Panc1 (cell line): Measurements from ENCODE around the gene SMC5. TPM values are rescaled to one million over a fixed set of nuclear protein-coding genes. Genes with fewer than 3 reads are reported as not detected.

Experiments used
- ATAC-seq: fragments of 200-7000 bp; cut with Tn5 transposase; 2 replicates; pipeline ENCODE4 v1.9.1; 2020; ENCODE audit warnings: mild to moderate bottlenecking, moderate library complexity
- BruUV-seq: library from RNA; stranded (reverse); fragments of 400-500 nt; replicated peaks from 2 replicates; lab custom pipeline; 2021; lab: Mats Ljungman, UMichigan
- CTCF ChIA-PET: fragments of 300-600 bp; sonication (Branson Sonifier 250); formaldehyde crosslinking; loops from one replicate; lab custom pipeline; 2022; ENCODE audit warnings: antibody characterized with exemption; lab: Charles Lee
- POLR2A ChIA-PET: fragments of 300-600 bp; sonication (Branson Sonifier 250); formaldehyde crosslinking; loops from one replicate; lab custom pipeline; 2022; ENCODE audit warnings: antibody characterized with exemption; lab: Charles Lee
- DNase-seq: peaks from one replicate; pipeline ENCODE4 v3.0.0-alpha.2; 2010; ENCODE audit warnings: low read depth, low spot score
- H3K27ac ChIP-seq: 2 replicates; pipeline ENCODE4 v1.5.1; 2011; ENCODE audit warnings: mild to moderate bottlenecking, low read length, inconsistent platforms
- H3K27me3 ChIP-seq: fragments of 200-500 bp; sonication (Bioruptor generic); 2 replicates; pipeline ENCODE4 v1.6.0; 2014; ENCODE audit warnings: low read length, inconsistent platforms; ENCODE audit not compliant: control insufficient read depth, insufficient read depth
- H3K36me3 ChIP-seq: fragments of 200-500 bp; sonication (Bioruptor generic); 2 replicates; pipeline ENCODE4 v1.5.1; 2014; ENCODE audit warnings: inconsistent platforms, mild to moderate bottlenecking, low read length, moderate library complexity; ENCODE audit not compliant: control insufficient read depth, insufficient read depth
- H3K4me1 ChIP-seq: 2 replicates; pipeline ENCODE4 v1.5.1; 2011; ENCODE audit warnings: inconsistent platforms, mild to moderate bottlenecking, low read length, moderate library complexity; ENCODE audit not compliant: control insufficient read depth, insufficient read depth
- H3K4me3 ChIP-seq, 2 experiments: 2 replicates each; pipeline ENCODE4 v1.5.1; 2011 to 2012; ENCODE audit warnings: low read depth in 2 of 2, low read length in 2 of 2, mild to moderate bottlenecking in 2 of 2, inconsistent platforms in 1 of 2, moderate library complexity in 1 of 2
- H3K9me3 ChIP-seq: fragments of 200-500 bp; sonication (Bioruptor generic); 2 replicates; pipeline ENCODE4 v1.5.1; 2014; ENCODE audit warnings: low read depth, mild to moderate bottlenecking, inconsistent platforms, low read length, moderate library complexity; ENCODE audit not compliant: control insufficient read depth, insufficient read depth
- POLR2AphosphoS5 ChIP-seq: IDR thresholded peaks from 2 replicates; pipeline ENCODE4 v1.6.1; 2012; ENCODE audit warnings: mild to moderate bottlenecking, low read depth, low read length, moderate library complexity
- SIN3A ChIP-seq: IDR thresholded peaks from 2 replicates; pipeline ENCODE4 v1.6.1; 2012; ENCODE audit warnings: low read depth, mild to moderate bottlenecking, low read length, moderate library complexity, borderline replicate concordance; ENCODE audit not compliant: insufficient read depth
- TCF7L2 ChIP-seq: IDR thresholded peaks from 2 replicates; pipeline ENCODE4 v1.6.1; 2011; ENCODE audit warnings: mild to moderate bottlenecking, low read depth, low read length, inconsistent platforms
- in situ Hi-C: cut with HindIII; loops from 2 replicates; pipeline ENCODE4 v1.10.0; 2016; ENCODE audit warnings: low sequenced_read_pairs, low pct_unique_long_range_greater_than_20kb
- intact Hi-C: fragments of 100-400 bp; cut with micrococcal nuclease; formaldehyde crosslinking; loops from one replicate; pipeline ENCODE4 v1.10.0; 2022; ENCODE audit not compliant: unreplicated experiment
- total RNA-seq: library from RNA; stranded (reverse); gene quantifications from one replicate; pipeline ENCODE4 v1.2.1, GENCODE V29; 2021; ENCODE audit not compliant: unreplicated experiment
- TF ChIP-seq, protein P1 (sequence below), 2 experiments: IDR thresholded peaks; 2 replicates each; pipeline ENCODE4 v1.6.1; 2011 to 2012; ENCODE audit warnings: low read depth in 2 of 2, control low read depth in 1 of 2, low read length in 1 of 2, mild to moderate bottlenecking in 1 of 2, moderate library complexity in 1 of 2; ENCODE audit not compliant: insufficient read depth in 1 of 2
- TF ChIP-seq, protein P2 (sequence below): fragments of 450-650 bp; IDR thresholded peaks from 2 replicates; pipeline ENCODE4 v1.5.1; 2017; ENCODE audit warnings: mild to moderate bottlenecking

The SMC5 gene
- total RNA-seq, 1 experiment from 2014 or later = 12.9 TPM

DNA sequence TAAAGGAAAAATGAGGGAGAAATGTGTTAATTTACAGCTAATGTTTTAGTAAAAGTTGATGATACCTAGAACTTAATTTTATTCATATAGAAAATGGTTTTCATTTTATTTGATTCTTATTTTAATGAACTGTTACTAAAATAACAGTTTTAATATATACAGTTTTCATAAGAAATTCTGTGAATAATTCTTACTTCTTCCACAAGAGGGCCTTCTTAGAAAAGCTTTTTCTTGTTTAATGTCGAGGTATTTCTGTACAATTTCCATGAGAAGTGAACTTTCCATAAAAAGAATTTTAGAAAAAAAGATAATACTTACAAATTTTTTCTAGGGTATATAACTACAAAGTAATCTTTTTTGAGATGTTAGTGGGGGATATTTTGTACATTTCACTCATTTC, 81.8 kb downstream of the SMC5 start:
- ChIA-PET CTCF (interaction anchor here (0.6 to 1.9 kb wide), 4 partner anchors 144 to 1092 kb away, joined by 3 to 7 read pairs (median 6); no protein-coding TSS in a partner anchor), POLR2A (no interaction called here)
- TF ChIP-seq, protein P1, sequence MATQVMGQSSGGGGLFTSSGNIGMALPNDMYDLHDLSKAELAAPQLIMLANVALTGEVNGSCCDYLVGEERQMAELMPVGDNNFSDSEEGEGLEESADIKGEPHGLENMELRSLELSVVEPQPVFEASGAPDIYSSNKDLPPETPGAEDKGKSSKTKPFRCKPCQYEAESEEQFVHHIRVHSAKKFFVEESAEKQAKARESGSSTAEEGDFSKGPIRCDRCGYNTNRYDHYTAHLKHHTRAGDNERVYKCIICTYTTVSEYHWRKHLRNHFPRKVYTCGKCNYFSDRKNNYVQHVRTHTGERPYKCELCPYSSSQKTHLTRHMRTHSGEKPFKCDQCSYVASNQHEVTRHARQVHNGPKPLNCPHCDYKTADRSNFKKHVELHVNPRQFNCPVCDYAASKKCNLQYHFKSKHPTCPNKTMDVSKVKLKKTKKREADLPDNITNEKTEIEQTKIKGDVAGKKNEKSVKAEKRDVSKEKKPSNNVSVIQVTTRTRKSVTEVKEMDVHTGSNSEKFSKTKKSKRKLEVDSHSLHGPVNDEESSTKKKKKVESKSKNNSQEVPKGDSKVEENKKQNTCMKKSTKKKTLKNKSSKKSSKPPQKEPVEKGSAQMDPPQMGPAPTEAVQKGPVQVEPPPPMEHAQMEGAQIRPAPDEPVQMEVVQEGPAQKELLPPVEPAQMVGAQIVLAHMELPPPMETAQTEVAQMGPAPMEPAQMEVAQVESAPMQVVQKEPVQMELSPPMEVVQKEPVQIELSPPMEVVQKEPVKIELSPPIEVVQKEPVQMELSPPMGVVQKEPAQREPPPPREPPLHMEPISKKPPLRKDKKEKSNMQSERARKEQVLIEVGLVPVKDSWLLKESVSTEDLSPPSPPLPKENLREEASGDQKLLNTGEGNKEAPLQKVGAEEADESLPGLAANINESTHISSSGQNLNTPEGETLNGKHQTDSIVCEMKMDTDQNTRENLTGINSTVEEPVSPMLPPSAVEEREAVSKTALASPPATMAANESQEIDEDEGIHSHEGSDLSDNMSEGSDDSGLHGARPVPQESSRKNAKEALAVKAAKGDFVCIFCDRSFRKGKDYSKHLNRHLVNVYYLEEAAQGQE (IDR thresholded peaks at IDR 0.05; ENCODE audit: insufficient read depth in 1 of 2, low read depth in 2 of 2, low read length in 1 of 2) = no peak
- no peak for TF ChIP-seq SIN3A
- TF ChIP-seq, protein P2, sequence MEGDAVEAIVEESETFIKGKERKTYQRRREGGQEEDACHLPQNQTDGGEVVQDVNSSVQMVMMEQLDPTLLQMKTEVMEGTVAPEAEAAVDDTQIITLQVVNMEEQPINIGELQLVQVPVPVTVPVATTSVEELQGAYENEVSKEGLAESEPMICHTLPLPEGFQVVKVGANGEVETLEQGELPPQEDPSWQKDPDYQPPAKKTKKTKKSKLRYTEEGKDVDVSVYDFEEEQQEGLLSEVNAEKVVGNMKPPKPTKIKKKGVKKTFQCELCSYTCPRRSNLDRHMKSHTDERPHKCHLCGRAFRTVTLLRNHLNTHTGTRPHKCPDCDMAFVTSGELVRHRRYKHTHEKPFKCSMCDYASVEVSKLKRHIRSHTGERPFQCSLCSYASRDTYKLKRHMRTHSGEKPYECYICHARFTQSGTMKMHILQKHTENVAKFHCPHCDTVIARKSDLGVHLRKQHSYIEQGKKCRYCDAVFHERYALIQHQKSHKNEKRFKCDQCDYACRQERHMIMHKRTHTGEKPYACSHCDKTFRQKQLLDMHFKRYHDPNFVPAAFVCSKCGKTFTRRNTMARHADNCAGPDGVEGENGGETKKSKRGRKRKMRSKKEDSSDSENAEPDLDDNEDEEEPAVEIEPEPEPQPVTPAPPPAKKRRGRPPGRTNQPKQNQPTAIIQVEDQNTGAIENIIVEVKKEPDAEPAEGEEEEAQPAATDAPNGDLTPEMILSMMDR = no peak
- TF ChIP-seq POLR2AphosphoS5 = no peak
- no peak for TF ChIP-seq TCF7L2
- H3K27ac ChIP-seq = no peak overlapping the region
- H3K9me3 ChIP-seq = no peaks in the 10 kb centered on the region
- no TSS peak for BruUV-seq
- ATAC-seq (no peak), DNase-seq (no peak)
- intact Hi-C loops = loop anchor here (5.0 kb wide), 1 partner anchor 142 kb away; no protein-coding TSS in a partner anchor
- H3K27me3 ChIP-seq = no peaks in the 10 kb centered on the region
- no peaks in the 10 kb centered on the region for H3K4me1 ChIP-seq
- H3K4me3 ChIP-seq = no peak overlapping the region
- in situ Hi-C loops = no loop called here
- no peaks in the 10 kb centered on the region for H3K36me3 ChIP-seq

DNA sequence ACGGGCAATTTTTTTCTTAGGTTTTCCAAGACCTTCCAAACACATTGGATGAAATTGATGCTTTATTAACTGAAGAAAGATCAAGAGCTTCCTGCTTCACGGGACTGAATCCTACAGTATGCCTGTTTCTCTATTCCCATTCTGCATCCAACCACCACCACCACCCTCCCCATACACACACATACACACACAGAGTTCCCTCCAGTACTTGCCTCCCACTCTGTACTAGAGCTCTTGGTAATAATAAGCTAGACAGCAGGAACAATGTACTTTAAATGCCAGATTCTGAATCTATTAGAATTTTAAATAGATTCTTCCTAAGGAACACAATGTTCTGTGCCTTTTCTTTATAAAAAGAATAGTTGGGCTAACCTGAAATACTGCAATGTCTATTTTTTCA, 88.3 kb downstream of the SMC5 start:
- intact Hi-C loops = loop anchor here (5.0 kb wide), 2 partner anchors 65 to 255 kb away; partner anchors contain the start of gene KLF9
- Histone ChIP-seq H3K27me3 (no peaks in the 10 kb centered on the region), H3K9me3 (no peaks in the 10 kb centered on the region), H3K27ac (no peak overlapping the region), H3K4me1 (no peaks in the 10 kb centered on the region), H3K36me3 (peaks cover 8% of the 10 kb centered on the region), H3K4me3 (no peak overlapping the region)
- no peak for ATAC-seq
- no peak for DNase-seq
- TF ChIP-seq, protein P1 (IDR thresholded peaks at IDR 0.05; ENCODE audit: insufficient read depth in 1 of 2, low read depth in 2 of 2, low read length in 1 of 2) = no peak
- TF ChIP-seq, protein P2 = no peak
- TF ChIP-seq POLR2AphosphoS5 (no peak), SIN3A (no peak), TCF7L2 (no peak)
- ChIA-PET POLR2A (no interaction called here), CTCF (no interaction called here)
- no TSS peak for BruUV-seq
- in situ Hi-C loops = no loop called here
